Endothelial cell of umbilical vein (primary cell): ENCODE measurements around the gene BCAS3. TPM values are rescaled to one million over a fixed set of nuclear protein-coding genes. Genes with fewer than 3 reads are reported as not detected.
A peak's percentile ranks its signal among the peaks of the same experiment; 100 is the strongest.

Experiments
- BruUV-seq: library from RNA; stranded (reverse); fragments of 400-500 nt; replicated peaks from 2 replicates; lab custom pipeline; 2021; lab: Mats Ljungman, UMichigan
- CTCF ChIA-PET: fragments of 300-600, 350-600 bp; sonication (Branson Sonifier 250); formaldehyde crosslinking; loops from one replicate; lab custom pipeline; 2021; ENCODE audit warnings: antibody characterized with exemption, inconsistent platforms; lab: Charles Lee
- POLR2A ChIA-PET: fragments of 300-600, 350-600 bp; sonication (Branson Sonifier 250); formaldehyde crosslinking; loops from one replicate; lab custom pipeline; 2021; ENCODE audit warnings: antibody characterized with exemption, inconsistent platforms; lab: Charles Lee
- DNase-seq: peaks from one replicate; pipeline ENCODE4 v3.0.0-alpha.2; 2011; ENCODE audit warnings: low read depth, low spot score
- FAIRE-seq: peaks from 2 replicates; lab custom pipeline; 2011; peaks lifted over from hg19 to GRCh38; lab: Jason Lieb, UNC
- H2AFZ ChIP-seq: 2 replicates; pipeline ENCODE4 v1.6.0; 2012; ENCODE audit warnings: low read depth, low read length, control low read depth, inconsistent platforms
- H3K27ac ChIP-seq: 2 replicates; pipeline ENCODE4 v1.5.1; 2011; ENCODE audit warnings: low read depth, mild to moderate bottlenecking, control low read depth, low read length, moderate library complexity; ENCODE audit not compliant: insufficient read depth
- H3K27me3 ChIP-seq, 2 experiments: 2 replicates each; pipeline versions ENCODE4 v1.6.0 to v1.6.1; 2011; ENCODE audit warnings: low read length in 2 of 2, mixed read lengths in 1 of 2; ENCODE audit not compliant: control insufficient read depth in 2 of 2, insufficient read depth in 2 of 2
- H3K36me3 ChIP-seq, 2 experiments: 2 replicates in 1 of 2; 3 replicates in 1 of 2; pipeline ENCODE4 v1.5.1; 2011; ENCODE audit warnings: low read length in 2 of 2, mild to moderate bottlenecking in 1 of 2, moderate library complexity in 1 of 2; ENCODE audit not compliant: control insufficient read depth in 2 of 2, insufficient read depth in 2 of 2; ENCODE audit errors: extremely low read depth in 1 of 2
- H3K4me1 ChIP-seq: 3 replicates; pipeline ENCODE4 v1.5.1; 2011; ENCODE audit warnings: mild to moderate bottlenecking, low read length; ENCODE audit not compliant: control insufficient read depth, insufficient read depth; ENCODE audit errors: extremely low read depth
- H3K4me2 ChIP-seq: 2 replicates; pipeline ENCODE4 v1.6.1; 2011; ENCODE audit warnings: low read length, control low read depth, mixed read lengths; ENCODE audit not compliant: insufficient read depth
- H3K4me3 ChIP-seq, 3 experiments: fragments of 200-600 bp in 1 of 3; sonication (generic), shearing (Covaris generic) in 1 of 3; replicated peaks in 1 of 3; 2 replicates each; pipeline ENCODE4 v1.5.1; 2011 to 2016; ENCODE audit warnings: control low read depth in 3 of 3, low read length in 3 of 3, mild to moderate bottlenecking in 2 of 3, inconsistent platforms in 1 of 3, low read depth in 1 of 3, moderate library complexity in 1 of 3; ENCODE audit not compliant: insufficient read depth in 1 of 3
- H3K79me2 ChIP-seq: 2 replicates; pipeline ENCODE4 v1.6.0; 2012; ENCODE audit warnings: low read length, inconsistent platforms; ENCODE audit not compliant: control insufficient read depth, insufficient read depth
- H3K9ac ChIP-seq: replicated peaks from 2 replicates; pipeline ENCODE3; 2011; ENCODE audit warnings: low read length, control low read depth; ENCODE audit not compliant: insufficient read depth; ENCODE audit errors: extremely low read depth
- H3K9me1 ChIP-seq: replicated peaks from 3 replicates; pipeline ENCODE4 v1.6.0; 2011; ENCODE audit warnings: mild to moderate bottlenecking, low read length; ENCODE audit not compliant: control insufficient read depth, insufficient read depth; ENCODE audit errors: extremely low read depth
- H3K9me3 ChIP-seq: replicated peaks from 2 replicates; pipeline ENCODE4 v1.5.1; 2012; ENCODE audit warnings: low read length, inconsistent platforms; ENCODE audit not compliant: control insufficient read depth, insufficient read depth
- H4K20me1 ChIP-seq: replicated peaks from 2 replicates; pipeline ENCODE3; 2011; ENCODE audit warnings: mild to moderate bottlenecking, low read length; ENCODE audit not compliant: control insufficient read depth, insufficient read depth; ENCODE audit errors: extremely low read depth
- CTCF ChIP-seq, 2 donors: IDR thresholded peaks; 1 replicate in 1 of 2; 2 replicates in 1 of 2; pipeline ENCODE4 v1.5.1; 2011; ENCODE audit warnings: low read length in 2 of 2, mild to moderate bottlenecking in 2 of 2, moderate library complexity in 2 of 2, control low read depth in 1 of 2, inconsistent platforms in 1 of 2, low read depth in 1 of 2; ENCODE audit not compliant: insufficient read depth in 1 of 2; ENCODE audit errors: extremely low read depth in 1 of 2
- EZH2 ChIP-seq: IDR thresholded peaks from 2 replicates; pipeline ENCODE4 v1.6.1; 2012; ENCODE audit warnings: borderline replicate concordance, low read depth, mild to moderate bottlenecking, moderate library complexity, low read length, inconsistent platforms; ENCODE audit not compliant: severe bottlenecking
- FOS ChIP-seq: IDR thresholded peaks from 2 replicates; pipeline ENCODE4 v1.6.1; 2011; ENCODE audit warnings: mild to moderate bottlenecking, low read length, moderate library complexity, borderline replicate concordance; ENCODE audit not compliant: insufficient read depth
- GATA2 ChIP-seq: IDR thresholded peaks from 2 replicates; pipeline ENCODE4 v1.7.0; 2011; ENCODE audit warnings: low read depth, mild to moderate bottlenecking, moderate library complexity, mixed read lengths, low read length; ENCODE audit not compliant: insufficient read length, insufficient read depth
- JUN ChIP-seq: IDR thresholded peaks from 2 replicates; pipeline ENCODE4 v1.6.1; 2011; ENCODE audit warnings: borderline replicate concordance, low read depth; ENCODE audit not compliant: insufficient read length, insufficient read depth
- MAX ChIP-seq: IDR thresholded peaks from 2 replicates; pipeline ENCODE4 v1.6.1; 2011; ENCODE audit not compliant: insufficient read depth, insufficient read length
- MYC ChIP-seq: IDR thresholded peaks from one replicate; pipeline ENCODE4 v1.6.1; 2011; ENCODE audit warnings: mild to moderate bottlenecking, low read depth, low read length
- POLR2A ChIP-seq: IDR thresholded peaks from 2 replicates; pipeline ENCODE4 v1.6.1; 2012; ENCODE audit warnings: low read depth, mild to moderate bottlenecking, control low read depth, low read length
- POLR2AphosphoS5 ChIP-seq: IDR thresholded peaks from 2 replicates; pipeline ENCODE4 v1.6.1; 2012; ENCODE audit warnings: low read depth, mild to moderate bottlenecking, control low read depth, low read length, moderate library complexity; ENCODE audit not compliant: insufficient read depth
- dilution Hi-C: fragments of 300-500 bp; cut with MboI; formaldehyde crosslinking; loops from one replicate; pipeline ENCODE4 v1.15.0; 2019; ENCODE audit warnings: low sequenced_read_pairs; ENCODE audit not compliant: extremely low pct_ligation_motif_present
- intact Hi-C: fragments of 100-400 bp; cut with micrococcal nuclease; formaldehyde crosslinking; loops from one replicate; pipeline ENCODE4 v1.10.0; 2022
- polyA plus RNA-seq, 4 experiments: library from polyadenylated mRNA; depleted of rRNA in 3 of 4; stranded (reverse) in 3 of 4; unstranded in 1 of 4; fragments of >200 nt; gene quantifications; 2 replicates each; pipeline versions ENCODE4 v1.2.1 to v1.2.3, GENCODE V29; 2011 to 2012; ENCODE audit warnings: missing spikeins in 1 of 4
- total RNA-seq: library from RNA; stranded (reverse); gene quantifications from 2 replicates; pipeline ENCODE4 v1.2.3, GENCODE V29; 2021

Gene BCAS3
- total and polyA plus RNA-seq, 2 donors (not counting 3 experiments of a cell fraction or from before 2014, with no cell fraction given): 8.2 to 16.0 TPM

- FAIRE-seq (peak; percentile 66), DNase-seq (peak; percentile 87)
- Histone ChIP-seq H3K27ac (no peak overlapping the region), H3K9me1 (no peaks in the 10 kb centered on the region), H4K20me1 (no peaks in the 10 kb centered on the region), H3K36me3 (peaks cover 0 to 5% of the 10 kb centered on the region in 2 experiments), H3K79me2 (peaks cover 32% of the 10 kb centered on the region), H2AFZ (no peak overlapping the region), H3K4me3 (no peak overlapping the region), H3K4me2 (no peak overlapping the region), H3K9me3 (no peaks in the 10 kb centered on the region), H3K4me1 (peaks cover 3% of the 10 kb centered on the region), H3K9ac (no peak overlapping the region), H3K27me3 (no peaks in the 10 kb centered on the region)
- dilution Hi-C loops: no loop called here
- ChIA-PET POLR2A (no interaction called here), CTCF (interaction anchor here (1.1 to 2.1 kb wide), 5 partner anchors 12 to 411 kb away, joined by 3 to 13 read pairs (median 5); no protein-coding TSS in a partner anchor)
- no TSS peak for BruUV-seq
- TF ChIP-seq POLR2AphosphoS5: no peak
- peak; percentile 35 to 46 for TF ChIP-seq CTCF (IDR thresholded peaks at IDR 0.05; ENCODE audit: extremely low read depth in 1 of 2, insufficient read depth in 1 of 2, low read depth in 1 of 2, low read length in 2 of 2)
- intact Hi-C loops: no loop called here
These were observed 35.8 kb upstream of the BCAS3 start for GRCh38 chr17:60641810-60642220.

- peaks cover 34% of the 10 kb centered on the region for H3K79me2 ChIP-seq
- no peak for FAIRE-seq
- H3K9me3 ChIP-seq: no peaks in the 10 kb centered on the region
- no peak overlapping the region for H2AFZ ChIP-seq
- no peak overlapping the region for H3K4me2 ChIP-seq
- BruUV-seq: no TSS peak
- POLR2A ChIA-PET: no interaction called here
- H3K27me3 ChIP-seq: no peaks in the 10 kb centered on the region
- TF ChIP-seq CTCF (IDR thresholded peaks at IDR 0.05; ENCODE audit: extremely low read depth in 1 of 2, insufficient read depth in 1 of 2, low read depth in 1 of 2, low read length in 2 of 2) (no peak), POLR2AphosphoS5 (no peak), FOS (no peak), MYC (no peak), MAX (no peak), POLR2A (no peak), JUN (no peak), GATA2 (no peak), EZH2 (no peak)
- dilution Hi-C loops (no loop called here), intact Hi-C loops (no loop called here)
- H3K27ac ChIP-seq: no peak overlapping the region
- H3K9ac ChIP-seq: no peak overlapping the region
- H3K4me3 ChIP-seq: no peak overlapping the region
- peaks cover 2% of the 10 kb centered on the region for H4K20me1 ChIP-seq
- peaks cover 3 to 5% of the 10 kb centered on the region in 2 experiments for H3K36me3 ChIP-seq
- no peak for DNase-seq
- CTCF ChIA-PET: no interaction called here
- H3K4me1 ChIP-seq: peaks cover 3% of the 10 kb centered on the region
- no peaks in the 10 kb centered on the region for H3K9me1 ChIP-seq
These were observed 31.6 kb upstream of the BCAS3 start for GRCh38 chr17:60645918-60646523.
